NCI-H2196 treated with DMSO at 0.1 percent for 48 hours (cell line): ENCODE data around the gene INSYN2B.
"Not testable (repeated sequence)": the region's sequence is repeated elsewhere in the genome, so short reads cannot be mapped to it uniquely, and the experiment has no call there.

ENCODE experiments used
- DNase-seq: peaks from one replicate; lab custom pipeline; 2025; ENCODE audit not compliant: unreplicated experiment; lab: John Stamatoyannopoulos, UW

INSYN2B gene

GRCh38 chr5:169860585-169860984 lies 119.7 kb downstream of the INSYN2B start:
- no peak for DNase-seq

- DNase-seq, result no peak
Measured at GRCh38 chr5:169856571-169856970, 123.7 kb downstream of the INSYN2B start.

- no peak for DNase-seq
Measured at GRCh38 chr5:169851321-169851850, 128.9 kb downstream of the INSYN2B start.

DNA sequence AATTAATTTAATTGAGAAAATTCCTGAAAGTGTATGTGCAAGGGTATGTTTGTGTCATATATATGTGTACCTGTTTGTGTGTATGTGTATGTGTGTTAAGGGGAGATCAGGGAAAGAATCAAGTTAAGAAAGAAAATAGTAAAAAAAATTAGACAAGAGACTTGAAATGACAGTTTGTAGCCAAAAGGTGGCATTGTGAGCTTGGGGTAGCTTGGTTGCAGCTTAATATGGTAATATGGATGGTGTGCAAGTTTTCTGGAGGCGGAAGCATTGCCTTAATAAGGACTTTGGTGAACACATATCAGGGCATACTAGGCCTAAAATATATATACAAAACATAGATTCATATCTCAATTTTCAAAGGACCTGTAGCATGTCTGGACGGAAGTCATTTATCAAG lies 129.9 kb downstream of the INSYN2B start:
- DNase-seq, result no peak

GRCh38 chr5:169848792-169849191 lies 131.5 kb downstream of the INSYN2B start:
- no peak for DNase-seq

GRCh38 chr5:169848271-169848670 lies 132.0 kb downstream of the INSYN2B start:
- DNase-seq, result no peak

- no peak for DNase-seq
Measured at GRCh38 chr5:169847519-169847918, 132.8 kb downstream of the INSYN2B start.

DNA sequence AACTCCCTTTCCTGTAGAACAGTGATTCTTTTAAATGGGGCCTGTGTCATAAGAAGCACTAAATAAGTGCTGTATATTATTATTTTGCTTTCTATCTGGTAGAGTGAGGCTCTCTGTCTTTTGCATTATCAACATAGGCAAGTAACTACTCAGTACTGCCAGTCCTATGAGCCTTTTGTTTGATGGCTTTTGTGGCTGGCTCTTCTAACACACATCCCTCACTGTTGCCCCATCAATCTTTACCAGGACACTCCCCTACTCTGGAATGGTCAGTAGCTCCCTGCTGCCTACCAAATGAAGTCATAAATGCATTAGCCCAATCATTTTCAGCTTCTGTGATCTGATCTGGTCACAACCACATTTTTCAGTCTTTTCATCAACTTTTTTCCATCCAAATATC lies 137.6 kb downstream of the INSYN2B start:
- DNase-seq, result no peak

DNA sequence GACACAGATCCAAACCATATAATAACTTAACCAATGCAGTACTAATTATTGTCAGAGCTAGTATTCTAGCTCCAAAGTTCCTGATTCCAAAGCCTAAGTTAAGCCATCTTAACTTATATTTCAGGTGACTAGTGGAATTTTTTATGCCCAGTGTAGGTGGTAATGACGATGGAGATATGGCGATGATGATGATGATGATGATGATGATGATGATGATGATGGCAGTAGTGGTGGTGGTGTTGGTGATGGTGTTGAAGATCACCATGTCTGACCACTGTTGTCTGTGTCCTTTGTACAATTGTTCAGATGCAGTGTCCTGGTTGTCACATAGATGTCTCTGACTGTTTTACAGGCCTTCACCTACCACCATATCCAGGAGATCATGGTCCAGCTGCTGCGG lies 139.9 kb downstream of the INSYN2B start:
- no peak for DNase-seq

DNA sequence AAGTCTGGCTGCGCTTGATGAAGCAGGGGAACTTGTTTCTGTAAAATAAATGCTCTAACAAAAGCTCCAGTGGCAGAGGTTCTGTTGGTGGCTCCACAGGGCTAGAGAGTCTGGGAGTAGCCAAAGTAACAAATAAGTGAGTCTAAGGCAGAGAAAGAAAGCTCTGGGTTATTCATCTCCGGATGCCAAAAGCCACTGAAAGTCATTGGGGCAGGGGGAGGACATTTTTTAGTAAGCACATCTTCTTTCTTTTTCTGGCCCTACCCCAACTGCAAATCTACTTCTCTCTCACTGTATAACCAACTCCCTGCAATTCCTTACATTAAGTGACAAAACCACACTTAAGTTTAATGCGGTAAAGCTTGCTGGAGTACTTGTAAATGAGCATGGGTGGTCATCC lies 141.6 kb downstream of the INSYN2B start:
- DNase-seq, result no peak

DNA sequence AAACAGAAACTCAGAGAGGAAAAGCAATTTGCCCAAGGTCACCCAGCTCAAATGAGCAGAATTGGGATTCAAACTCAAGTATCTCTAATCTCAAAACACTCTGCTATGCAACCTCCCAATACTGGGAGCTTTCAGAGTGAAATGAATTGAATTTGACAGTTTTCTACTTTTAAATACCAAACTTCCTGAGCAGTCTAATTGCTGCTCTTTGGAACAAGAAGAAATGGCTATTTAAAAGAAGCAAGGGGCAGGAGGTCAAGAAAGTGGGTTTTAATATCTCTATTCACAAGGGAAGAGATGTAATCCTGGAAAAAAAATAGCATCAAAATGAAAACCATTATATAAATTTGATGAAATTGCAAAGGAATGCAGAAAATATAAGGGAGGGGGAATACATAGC lies 142.6 kb downstream of the INSYN2B start:
- DNase-seq, result no peak

DNA sequence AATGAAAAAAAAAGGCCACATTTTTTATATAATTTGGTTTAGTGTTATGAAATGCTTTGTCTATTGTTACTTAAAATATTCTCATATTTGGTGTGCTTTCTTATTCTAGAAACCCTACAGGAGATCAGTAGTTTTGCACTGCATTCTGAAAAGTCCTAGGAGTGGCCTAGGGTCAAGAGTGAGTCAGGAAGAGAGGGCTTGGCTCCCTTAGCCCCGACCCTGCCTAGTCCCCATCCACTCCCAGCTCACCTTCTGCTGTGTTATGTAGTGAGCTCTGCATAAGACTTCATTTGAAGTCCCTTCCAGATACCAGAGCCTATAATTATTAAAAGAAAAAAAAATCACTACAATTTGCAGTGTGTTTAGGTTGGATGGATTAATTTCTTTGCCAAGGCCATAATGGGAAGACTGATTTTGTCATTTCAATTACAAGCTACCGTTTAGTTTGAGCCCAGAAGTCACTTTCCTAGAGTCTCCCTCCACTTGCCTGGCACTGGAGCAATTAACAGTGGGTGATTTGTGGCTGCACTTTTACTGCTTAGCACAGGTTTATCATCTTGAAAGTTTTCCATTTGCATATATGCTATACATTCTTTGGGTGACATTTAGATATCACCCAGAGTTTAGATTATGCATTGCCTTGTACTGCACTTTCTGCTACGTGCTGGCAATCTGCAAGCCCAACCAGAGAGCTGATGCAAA lies 143.3 kb downstream of the INSYN2B start:
- DNase-seq, result no peak

DNA sequence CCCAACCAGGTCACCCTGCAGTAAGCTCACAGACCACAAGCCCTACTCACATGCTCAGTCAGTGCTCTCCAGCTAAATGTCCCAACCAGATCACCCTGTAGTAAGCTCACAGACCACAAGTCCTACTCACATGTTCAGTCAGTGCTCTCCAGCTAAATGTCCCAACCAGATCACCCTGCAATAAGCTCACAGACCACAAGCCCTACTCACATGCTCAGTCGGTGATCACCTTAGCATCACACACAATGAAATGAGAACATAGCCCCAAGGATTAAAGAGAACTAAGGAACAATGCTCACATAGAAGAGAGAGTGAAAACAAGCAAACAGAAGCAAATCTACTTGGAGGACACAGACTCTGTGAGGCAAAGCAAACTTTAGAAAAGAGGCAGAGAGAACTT lies 145.8 kb downstream of the INSYN2B start:
- DNase-seq, result not testable (repeated sequence)

GRCh38 chr5:169833681-169834292 lies 146.5 kb downstream of the INSYN2B start:
- DNase-seq, result not testable (repeated sequence)

DNA sequence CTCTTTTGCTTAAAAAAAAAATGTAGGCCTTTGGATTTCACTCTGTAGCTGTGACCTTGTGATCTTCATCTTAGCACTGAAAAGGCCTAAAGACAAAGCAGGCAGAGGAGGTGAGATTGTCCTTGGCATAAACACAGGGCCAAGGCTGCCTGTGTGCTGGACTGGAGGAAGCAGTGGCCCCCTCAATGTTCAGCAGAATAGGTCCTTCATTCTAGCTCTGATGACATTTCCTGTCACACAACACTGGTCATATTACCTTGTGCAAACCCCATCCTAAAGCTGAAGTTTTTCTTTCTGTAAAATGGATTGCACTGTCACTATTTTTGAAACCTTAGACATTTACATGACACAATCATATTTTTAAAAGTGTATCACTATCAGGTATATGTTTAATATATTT lies 147.4 kb downstream of the INSYN2B start:
- no peak for DNase-seq

GRCh38 chr5:169832304-169832703 lies 148.0 kb downstream of the INSYN2B start:
- no peak for DNase-seq

DNA sequence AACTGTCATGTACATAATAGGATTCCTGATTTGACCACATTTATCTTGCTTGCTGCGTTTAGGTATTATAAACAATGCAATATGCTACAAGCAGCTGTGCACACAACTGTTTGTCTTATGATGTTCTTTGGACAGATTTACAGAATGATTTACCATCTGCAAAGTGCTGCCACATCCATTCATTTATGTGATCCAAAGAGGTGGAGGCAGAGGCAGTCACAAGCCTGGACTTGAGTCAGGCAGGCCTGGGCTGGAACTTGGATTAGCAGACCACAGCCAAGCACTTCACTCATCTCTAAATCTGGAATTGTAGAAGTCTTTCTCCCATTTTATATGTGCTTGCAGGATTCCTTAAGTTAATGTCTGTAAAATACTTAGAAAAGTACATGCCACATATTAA lies 149.0 kb downstream of the INSYN2B start:
- no peak for DNase-seq

- DNase-seq, result no peak
Measured at GRCh38 chr5:169828385-169828784, 151.9 kb downstream of the INSYN2B start.

DNA sequence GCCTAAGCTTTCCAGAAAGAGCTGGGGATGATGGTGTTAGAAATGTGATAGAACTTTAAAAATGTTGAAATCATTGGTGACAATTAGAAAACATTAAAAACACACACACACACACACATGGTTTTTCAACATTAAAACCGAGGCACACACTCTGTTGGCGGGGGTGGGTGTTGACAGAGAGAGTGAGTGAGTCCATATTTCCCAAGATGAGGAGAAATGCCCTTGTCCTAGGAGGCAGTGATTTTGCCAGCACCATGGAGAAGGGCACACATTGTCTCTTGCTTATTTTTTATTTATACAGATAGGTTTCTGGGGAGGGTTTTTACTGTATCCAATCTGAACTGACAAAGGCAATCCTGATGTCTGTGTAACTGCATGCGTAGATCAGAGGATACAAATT lies 152.5 kb downstream of the INSYN2B start:
- DNase-seq, result no peak

- no peak for DNase-seq
Measured at GRCh38 chr5:169826618-169827017, 153.7 kb downstream of the INSYN2B start.

DNA sequence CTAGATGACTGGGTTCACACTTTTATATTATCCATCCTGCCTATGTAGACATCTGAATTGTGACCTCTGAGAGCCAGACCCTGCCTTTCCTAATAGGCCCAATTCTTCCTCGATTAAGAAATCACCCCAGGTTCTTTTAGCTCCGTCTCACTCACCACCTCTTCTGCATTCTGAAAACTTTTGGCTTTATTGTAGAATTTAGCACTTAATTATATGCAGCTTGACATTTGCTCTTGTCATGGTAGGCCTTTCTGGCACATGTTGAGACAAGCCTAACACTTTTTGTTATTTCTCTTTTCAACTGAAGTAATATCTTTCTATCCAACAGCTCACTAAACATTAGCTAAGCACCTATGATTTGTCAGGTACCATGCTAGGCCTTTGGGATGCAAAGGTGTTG lies 163.3 kb downstream of the INSYN2B start:
- DNase-seq, result no peak

GRCh38 chr5:169814522-169814921 lies 165.8 kb downstream of the INSYN2B start:
- no peak for DNase-seq
